ENCODE data around the gene GCA. TPM values are rescaled to one million over a fixed set of nuclear protein-coding genes. Genes with fewer than 3 reads are reported as not detected.

Gene GCA
- total and polyA plus RNA-seq, 2 of the 13 experiments (the other 11 are each of a cell fraction or from before 2014, with no cell fraction given), result 42.0 to 48.3 TPM

GRCh38 chr2:162343824-162344616 lies at the start of gene GCA (continued):
- TF ChIP-seq KMT2A (CRISPR knock-in tag; IDR thresholded peaks at IDR 0.05), result peak; percentile 96
- no peak for TF ChIP-seq ZNF775 (CRISPR knock-in tag; IDR thresholded peaks at IDR 0.05; ENCODE audit: borderline replicate concordance)
- peak; percentile 91 for TF ChIP-seq SAP130 (CRISPR knock-in tag; IDR thresholded peaks at IDR 0.05; ENCODE audit: low read depth)
- TF ChIP-seq HOXA7 (CRISPR knock-in tag; IDR thresholded peaks at IDR 0.05), result no peak
- TF ChIP-seq, protein P1, sequence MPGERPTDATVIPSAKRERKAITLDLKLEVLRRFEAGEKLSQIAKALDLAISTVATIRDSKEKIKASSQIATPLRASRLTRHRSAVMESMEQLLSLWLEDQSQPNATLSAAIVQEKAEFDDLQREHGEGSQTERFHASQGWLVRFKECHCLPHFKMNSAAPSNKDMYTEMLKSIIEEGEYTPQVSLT (CRISPR knock-in tag; IDR thresholded peaks at IDR 0.05; ENCODE audit: borderline replicate concordance, low read depth), result no peak
- TF ChIP-seq, protein P2, sequence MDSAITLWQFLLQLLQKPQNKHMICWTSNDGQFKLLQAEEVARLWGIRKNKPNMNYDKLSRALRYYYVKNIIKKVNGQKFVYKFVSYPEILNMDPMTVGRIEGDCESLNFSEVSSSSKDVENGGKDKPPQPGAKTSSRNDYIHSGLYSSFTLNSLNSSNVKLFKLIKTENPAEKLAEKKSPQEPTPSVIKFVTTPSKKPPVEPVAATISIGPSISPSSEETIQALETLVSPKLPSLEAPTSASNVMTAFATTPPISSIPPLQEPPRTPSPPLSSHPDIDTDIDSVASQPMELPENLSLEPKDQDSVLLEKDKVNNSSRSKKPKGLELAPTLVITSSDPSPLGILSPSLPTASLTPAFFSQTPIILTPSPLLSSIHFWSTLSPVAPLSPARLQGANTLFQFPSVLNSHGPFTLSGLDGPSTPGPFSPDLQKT (CRISPR knock-in tag; IDR thresholded peaks at IDR 0.05; ENCODE audit: borderline replicate concordance), result no peak
- no peak; the same call in 1 of the 2 replicates for TF ChIP-seq CBX5 (CRISPR knock-in tag; IDR thresholded peaks at IDR 0.05; ENCODE audit: borderline replicate concordance)
- TF ChIP-seq ZNF678 (CRISPR knock-in tag; IDR thresholded peaks at IDR 0.05), result no peak
- TF ChIP-seq, protein P3, sequence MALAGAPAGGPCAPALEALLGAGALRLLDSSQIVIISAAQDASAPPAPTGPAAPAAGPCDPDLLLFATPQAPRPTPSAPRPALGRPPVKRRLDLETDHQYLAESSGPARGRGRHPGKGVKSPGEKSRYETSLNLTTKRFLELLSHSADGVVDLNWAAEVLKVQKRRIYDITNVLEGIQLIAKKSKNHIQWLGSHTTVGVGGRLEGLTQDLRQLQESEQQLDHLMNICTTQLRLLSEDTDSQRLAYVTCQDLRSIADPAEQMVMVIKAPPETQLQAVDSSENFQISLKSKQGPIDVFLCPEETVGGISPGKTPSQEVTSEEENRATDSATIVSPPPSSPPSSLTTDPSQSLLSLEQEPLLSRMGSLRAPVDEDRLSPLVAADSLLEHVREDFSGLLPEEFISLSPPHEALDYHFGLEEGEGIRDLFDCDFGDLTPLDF (CRISPR knock-in tag; IDR thresholded peaks at IDR 0.05), result peak; percentile 13; the same call in 1 of the 2 replicates
- TF ChIP-seq, protein P4, sequence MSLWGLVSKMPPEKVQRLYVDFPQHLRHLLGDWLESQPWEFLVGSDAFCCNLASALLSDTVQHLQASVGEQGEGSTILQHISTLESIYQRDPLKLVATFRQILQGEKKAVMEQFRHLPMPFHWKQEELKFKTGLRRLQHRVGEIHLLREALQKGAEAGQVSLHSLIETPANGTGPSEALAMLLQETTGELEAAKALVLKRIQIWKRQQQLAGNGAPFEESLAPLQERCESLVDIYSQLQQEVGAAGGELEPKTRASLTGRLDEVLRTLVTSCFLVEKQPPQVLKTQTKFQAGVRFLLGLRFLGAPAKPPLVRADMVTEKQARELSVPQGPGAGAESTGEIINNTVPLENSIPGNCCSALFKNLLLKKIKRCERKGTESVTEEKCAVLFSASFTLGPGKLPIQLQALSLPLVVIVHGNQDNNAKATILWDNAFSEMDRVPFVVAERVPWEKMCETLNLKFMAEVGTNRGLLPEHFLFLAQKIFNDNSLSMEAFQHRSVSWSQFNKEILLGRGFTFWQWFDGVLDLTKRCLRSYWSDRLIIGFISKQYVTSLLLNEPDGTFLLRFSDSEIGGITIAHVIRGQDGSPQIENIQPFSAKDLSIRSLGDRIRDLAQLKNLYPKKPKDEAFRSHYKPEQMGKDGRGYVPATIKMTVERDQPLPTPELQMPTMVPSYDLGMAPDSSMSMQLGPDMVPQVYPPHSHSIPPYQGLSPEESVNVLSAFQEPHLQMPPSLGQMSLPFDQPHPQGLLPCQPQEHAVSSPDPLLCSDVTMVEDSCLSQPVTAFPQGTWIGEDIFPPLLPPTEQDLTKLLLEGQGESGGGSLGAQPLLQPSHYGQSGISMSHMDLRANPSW (CRISPR knock-in tag; IDR thresholded peaks at IDR 0.05; ENCODE audit: borderline replicate concordance), result peak; percentile 81; the same call in 1 of the 2 replicates
- TF ChIP-seq ZNF703 (CRISPR knock-in tag; IDR thresholded peaks at IDR 0.05; ENCODE audit: borderline replicate concordance), result no peak
- TF ChIP-seq SOX5 (CRISPR knock-in tag; IDR thresholded peaks at IDR 0.05; ENCODE audit: borderline replicate concordance), result peak; percentile 8; the same call in 1 of the 2 replicates
- TF ChIP-seq, protein P5, sequence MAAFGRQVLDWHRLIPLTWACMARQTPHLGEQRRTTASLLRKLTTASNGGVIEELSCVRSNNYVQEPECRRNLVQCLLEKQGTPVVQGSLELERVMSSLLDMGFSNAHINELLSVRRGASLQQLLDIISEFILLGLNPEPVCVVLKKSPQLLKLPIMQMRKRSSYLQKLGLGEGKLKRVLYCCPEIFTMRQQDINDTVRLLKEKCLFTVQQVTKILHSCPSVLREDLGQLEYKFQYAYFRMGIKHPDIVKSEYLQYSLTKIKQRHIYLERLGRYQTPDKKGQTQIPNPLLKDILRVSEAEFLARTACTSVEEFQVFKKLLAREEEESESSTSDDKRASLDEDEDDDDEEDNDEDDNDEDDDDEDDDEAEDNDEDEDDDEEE (CRISPR knock-in tag; IDR thresholded peaks at IDR 0.05), result peak; percentile 92
- TF ChIP-seq ZBTB25 (CRISPR knock-in tag; IDR thresholded peaks at IDR 0.05), result peak; percentile 48; the same call in 1 of the 2 replicates
- TF ChIP-seq ZNF639 (CRISPR knock-in tag; conservative IDR thresholded peaks at IDR 0.05), result no peak
- no peak for TF ChIP-seq MBNL3 (CRISPR knock-in tag; conservative IDR thresholded peaks at IDR 0.05)
- peak; percentile 74; the same call in 1 of the 2 replicates for TF ChIP-seq ARID2 (CRISPR knock-in tag; IDR thresholded peaks at IDR 0.05; ENCODE audit: borderline replicate concordance)
- TF ChIP-seq TBX2 (CRISPR knock-in tag; IDR thresholded peaks at IDR 0.05; ENCODE audit: borderline replicate concordance), result peak; percentile 83; the same call in 1 of the 2 replicates
- no peak for TF ChIP-seq MAFF (IDR thresholded peaks at IDR 0.05; ENCODE audit: low read depth, low read length)
